GM12873 (cell line): ENCODE results near the gene ATP5F1E.

ENCODE experiments used
- CTCF ChIP-seq: IDR thresholded peaks from 2 replicates; pipeline ENCODE4 v1.5.1; 2012; ENCODE audit warnings: low read depth, mild to moderate bottlenecking, moderate library complexity, low read length, control low read depth; ENCODE audit not compliant: insufficient read depth; ENCODE audit errors: missing control alignments

ATP5F1E gene

GRCh38 chr20:59043698-59044097 is 11.6 kb upstream of the ATP5F1E start:
- no peak for TF ChIP-seq CTCF

- TF ChIP-seq CTCF: no peak
Measured at GRCh38 chr20:59042796-59043631, 10.9 kb upstream of the ATP5F1E start.

GRCh38 chr20:59042151-59042795 is 10.1 kb upstream of the ATP5F1E start, which contains the start of gene PRELID3B:
PRELID3B (minus strand) TSS chr20:59042786; CDS start chr20:59042730, 56 bp downstream.
- no peak for TF ChIP-seq CTCF

GRCh38 chr20:59040667-59041066 is 8.5 kb upstream of the ATP5F1E start:
- no peak for TF ChIP-seq CTCF

- no peak for TF ChIP-seq CTCF
Measured at GRCh38 chr20:59039233-59039632, 7.1 kb upstream of the ATP5F1E start.

- no peak for TF ChIP-seq CTCF
Measured at GRCh38 chr20:59037386-59037785, 5.3 kb upstream of the ATP5F1E start.

- TF ChIP-seq CTCF: no peak
Measured at GRCh38 chr20:59035381-59035780, 3.2 kb upstream of the ATP5F1E start.
